Suprapubic skin (tissue), 4 donors: ENCODE data around the gene PFKFB2. TPM values are rescaled to one million over a fixed set of nuclear protein-coding genes. Genes with fewer than 3 reads are reported as not detected.

ENCODE experiments used
- DNase-seq, 2 donors: peaks; one replicate each; pipeline ENCODE4 v3.0.0-alpha.2; 2019; ENCODE audit warnings: low spot score in 2 of 2
- H3K27ac ChIP-seq: fragments of 200-600 bp; sonication (generic); one replicate; pipeline ENCODE4 v1.5.1; 2019
- H3K27me3 ChIP-seq: fragments of 200-600 bp; sonication (generic); one replicate; pipeline ENCODE4 v1.5.1; 2019
- H3K36me3 ChIP-seq: fragments of 200-600 bp; sonication (generic); one replicate; pipeline ENCODE4 v1.5.1; 2019
- H3K4me1 ChIP-seq: fragments of 200-600 bp; sonication (generic); one replicate; pipeline ENCODE4 v1.5.1; 2019
- H3K4me3 ChIP-seq: fragments of 200-600 bp; sonication (generic); one replicate; pipeline ENCODE4 v1.5.1; 2019; ENCODE audit warnings: mild to moderate bottlenecking
- H3K9me3 ChIP-seq: fragments of 200-600 bp; sonication (generic); one replicate; pipeline ENCODE4 v1.5.1; 2019
- EP300 ChIP-seq: sonication (generic); formaldehyde crosslinking; IDR thresholded peaks from one replicate; pipeline ENCODE4 v1.6.1; 2017; ENCODE audit warnings: antibody characterized with exemption
- POLR2A ChIP-seq, 2 donors: fragments of 450-650 bp; IDR thresholded peaks; one replicate each; pipeline ENCODE4 v1.6.1; 2017; ENCODE audit warnings: antibody characterized with exemption in 2 of 2, mild to moderate bottlenecking in 2 of 2, moderate library complexity in 2 of 2
- POLR2AphosphoS5 ChIP-seq, 3 donors: sonication (generic); formaldehyde crosslinking; IDR thresholded peaks; one replicate each; pipeline ENCODE4 v1.6.1; 2017; ENCODE audit warnings: antibody characterized with exemption in 3 of 3
- WGBS: methylation state at CpG from one replicate; pipeline ENCODE4 v1.1.5; 2018; 5-methylcytosine and 5-hydroxymethylcytosine counted together
- total RNA-seq, 4 donors: library from RNA; depleted of rRNA; stranded (reverse); fragments of >200 nt; gene quantifications; one replicate each; pipeline ENCODE4 v1.1.0, GENCODE V29; 2016
- TF ChIP-seq, protein P1 (sequence below), 2 donors: fragments of 200-600 bp in 1 of 2; fragments of 450-650 bp in 1 of 2; sonication (generic) in 1 of 2; IDR thresholded peaks; one replicate each; pipeline ENCODE4 v1.5.1; 2016 to 2019; ENCODE audit warnings: antibody characterized with exemption in 2 of 2, mild to moderate bottlenecking in 1 of 2, moderate library complexity in 1 of 2

The PFKFB2 gene
- total RNA-seq, 4 donors from 2014 or later = 11.8 to 33.1 (median 17.1) TPM

DNA sequence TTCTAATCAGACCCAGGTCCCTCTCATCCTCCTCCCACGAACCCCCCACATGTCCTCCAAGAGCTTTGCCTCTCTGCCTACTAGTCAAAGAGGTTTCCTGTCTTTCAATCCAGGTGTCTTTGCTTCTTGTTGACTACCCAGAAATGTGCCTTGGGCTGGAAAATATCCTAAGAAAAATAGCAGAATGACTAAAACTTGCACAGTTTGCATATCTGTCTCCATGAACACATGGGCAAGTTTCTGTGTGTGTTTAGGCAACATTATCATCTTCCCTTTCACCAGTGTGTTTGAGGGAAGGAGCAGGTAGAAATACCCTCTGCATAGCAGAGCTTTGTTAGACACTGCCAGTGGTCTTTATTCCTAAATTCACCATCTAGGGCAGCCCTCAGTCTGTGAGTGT, 22.1 kb upstream of the PFKFB2 start:
- DNase-seq = no peak
- Histone ChIP-seq H3K36me3 (no peaks in the 10 kb centered on the region), H3K9me3 (no peaks in the 10 kb centered on the region), H3K27me3 (no peaks in the 10 kb centered on the region), H3K4me1 (peaks cover 54% of the 10 kb centered on the region), H3K27ac (peak overlapping the region; percentile 93), H3K4me3 (peak overlapping the region; percentile 50)
- TF ChIP-seq, protein P1, sequence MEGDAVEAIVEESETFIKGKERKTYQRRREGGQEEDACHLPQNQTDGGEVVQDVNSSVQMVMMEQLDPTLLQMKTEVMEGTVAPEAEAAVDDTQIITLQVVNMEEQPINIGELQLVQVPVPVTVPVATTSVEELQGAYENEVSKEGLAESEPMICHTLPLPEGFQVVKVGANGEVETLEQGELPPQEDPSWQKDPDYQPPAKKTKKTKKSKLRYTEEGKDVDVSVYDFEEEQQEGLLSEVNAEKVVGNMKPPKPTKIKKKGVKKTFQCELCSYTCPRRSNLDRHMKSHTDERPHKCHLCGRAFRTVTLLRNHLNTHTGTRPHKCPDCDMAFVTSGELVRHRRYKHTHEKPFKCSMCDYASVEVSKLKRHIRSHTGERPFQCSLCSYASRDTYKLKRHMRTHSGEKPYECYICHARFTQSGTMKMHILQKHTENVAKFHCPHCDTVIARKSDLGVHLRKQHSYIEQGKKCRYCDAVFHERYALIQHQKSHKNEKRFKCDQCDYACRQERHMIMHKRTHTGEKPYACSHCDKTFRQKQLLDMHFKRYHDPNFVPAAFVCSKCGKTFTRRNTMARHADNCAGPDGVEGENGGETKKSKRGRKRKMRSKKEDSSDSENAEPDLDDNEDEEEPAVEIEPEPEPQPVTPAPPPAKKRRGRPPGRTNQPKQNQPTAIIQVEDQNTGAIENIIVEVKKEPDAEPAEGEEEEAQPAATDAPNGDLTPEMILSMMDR (IDR thresholded peaks at IDR 0.05) = no peak
- TF ChIP-seq POLR2AphosphoS5 (IDR thresholded peaks at IDR 0.05) (no peak), EP300 (no peak), POLR2A (IDR thresholded peaks at IDR 0.05) (no peak)
- 28% methylated on average over 1 of the region's 1 CpG for WGBS

DNA sequence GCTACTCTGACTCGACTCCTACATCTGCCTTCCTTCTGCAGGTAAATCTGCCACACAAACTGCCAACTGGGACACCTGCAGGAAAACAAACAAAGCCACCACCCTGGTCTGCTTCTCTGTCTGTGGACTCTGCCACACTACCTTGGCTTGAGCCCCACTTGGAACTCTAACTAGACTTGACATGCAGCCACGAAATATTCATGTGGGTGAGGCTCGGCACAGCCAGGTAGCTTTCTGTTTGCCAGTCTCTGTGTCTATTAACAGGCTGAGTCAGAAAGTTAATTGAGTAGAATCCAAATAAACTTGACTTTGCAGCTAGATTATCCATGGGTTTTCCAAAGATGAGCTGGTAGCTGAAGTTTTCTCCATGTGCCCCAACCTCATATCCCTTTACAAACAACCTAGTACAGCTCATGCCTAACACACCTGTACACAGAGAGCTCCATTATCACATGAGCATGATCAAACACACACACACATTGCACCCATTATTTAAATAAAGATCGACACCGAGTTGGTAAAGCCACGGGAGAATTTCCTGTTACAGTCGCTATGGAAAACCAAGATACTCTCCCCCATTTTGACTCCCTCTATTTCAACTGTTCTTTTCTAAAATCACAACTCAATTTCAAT, 21.3 kb upstream of the PFKFB2 start:
- no peak for DNase-seq
- H3K4me1 ChIP-seq = peaks cover 47% of the 10 kb centered on the region
- H3K9me3 ChIP-seq = no peaks in the 10 kb centered on the region
- no peak for TF ChIP-seq POLR2A (IDR thresholded peaks at IDR 0.05)
- TF ChIP-seq POLR2AphosphoS5 (IDR thresholded peaks at IDR 0.05) = no peak
- TF ChIP-seq, protein P1 (IDR thresholded peaks at IDR 0.05) = no peak
- no peak for TF ChIP-seq EP300
- H3K27ac ChIP-seq = peak overlapping the region; percentile 93
- no peaks in the 10 kb centered on the region for H3K36me3 ChIP-seq
- peak overlapping the region; percentile 50 for H3K4me3 ChIP-seq
- 49% methylated on average over 7 of the region's 7 CpGs for WGBS
- no peaks in the 10 kb centered on the region for H3K27me3 ChIP-seq

DNA sequence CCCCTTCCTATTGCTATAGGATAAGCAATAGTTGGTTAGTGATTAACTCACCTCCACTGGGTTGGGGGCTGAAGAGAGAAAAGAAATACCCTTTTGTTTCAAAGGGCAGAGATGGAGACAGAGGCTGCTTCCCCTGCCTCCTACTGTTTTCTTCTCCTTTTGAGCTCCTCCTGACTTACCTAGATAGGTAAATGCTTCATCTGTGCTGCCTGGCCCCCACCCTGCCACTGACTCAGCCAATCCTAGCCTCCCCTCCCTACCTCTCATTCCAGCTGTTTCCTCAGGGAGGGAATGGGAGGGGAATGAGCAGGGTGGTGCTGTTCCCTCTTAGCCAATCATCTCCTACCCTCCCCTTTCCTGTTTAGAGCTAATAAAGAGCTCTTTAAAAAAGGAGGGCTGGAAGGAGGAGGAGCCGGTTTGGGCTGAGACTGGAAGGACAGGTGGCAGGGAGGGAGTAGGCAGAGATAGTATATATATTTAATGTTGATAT, 20.5 kb upstream of the PFKFB2 start, which contains the start of gene C1orf116:
TSS of gene C1orf116 (minus strand) at position 229 of the 490 bp plus-strand sequence. CDS start 5,158 bp downstream, outside the sequence.
- Histone ChIP-seq H3K4me1 (peaks cover 40% of the 10 kb centered on the region), H3K4me3 (peak within 1 kb of the TSS; percentile 50), H3K9me3 (no peaks in the 10 kb centered on the region), H3K36me3 (no peaks in the 10 kb centered on the region), H3K27me3 (no peaks in the 10 kb centered on the region), H3K27ac (peak within 1 kb of the TSS; percentile 93)
- DNase-seq = no peak
- WGBS = 3% methylated on average over 1 of the region's 1 CpG
- TF ChIP-seq, protein P1 (IDR thresholded peaks at IDR 0.05) = no peak
- TF ChIP-seq POLR2A (IDR thresholded peaks at IDR 0.05) (peak in 1 of 2 donors; percentile 48), EP300 (no peak), POLR2AphosphoS5 (IDR thresholded peaks at IDR 0.05) (peak in 1 of 3 donors; percentile 23)

DNA sequence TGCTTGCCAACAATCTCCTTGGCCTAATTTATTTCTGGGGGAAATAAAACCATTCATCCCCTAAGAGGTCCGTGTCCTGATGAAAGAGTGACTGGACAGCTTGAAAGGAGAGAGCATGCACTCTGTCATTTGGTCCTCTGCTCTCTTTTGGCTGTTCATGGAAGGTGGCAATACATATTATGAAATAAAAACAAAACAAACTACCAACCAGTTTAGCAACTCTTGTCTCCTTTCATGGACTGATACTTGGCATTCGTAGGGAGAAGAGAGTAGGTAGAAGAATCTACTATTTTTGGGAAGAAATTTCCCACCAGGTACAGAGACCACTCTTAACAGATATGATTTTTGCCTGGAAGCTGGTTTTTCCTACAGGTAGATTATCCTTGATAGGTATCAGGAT, 19.8 kb upstream of the PFKFB2 start:
- DNase-seq = no peak
- H3K4me1 ChIP-seq = peaks cover 34% of the 10 kb centered on the region
- H3K36me3 ChIP-seq = no peaks in the 10 kb centered on the region
- H3K4me3 ChIP-seq = no peak overlapping the region
- TF ChIP-seq POLR2A (IDR thresholded peaks at IDR 0.05) = no peak
- TF ChIP-seq POLR2AphosphoS5 (IDR thresholded peaks at IDR 0.05) = no peak
- no peak for TF ChIP-seq EP300
- TF ChIP-seq, protein P1 (IDR thresholded peaks at IDR 0.05) = no peak
- H3K9me3 ChIP-seq = no peaks in the 10 kb centered on the region
- peak overlapping the region; percentile 93 for H3K27ac ChIP-seq
- 31% methylated on average over 2 of the region's 2 CpGs for WGBS
- H3K27me3 ChIP-seq = no peaks in the 10 kb centered on the region

DNA sequence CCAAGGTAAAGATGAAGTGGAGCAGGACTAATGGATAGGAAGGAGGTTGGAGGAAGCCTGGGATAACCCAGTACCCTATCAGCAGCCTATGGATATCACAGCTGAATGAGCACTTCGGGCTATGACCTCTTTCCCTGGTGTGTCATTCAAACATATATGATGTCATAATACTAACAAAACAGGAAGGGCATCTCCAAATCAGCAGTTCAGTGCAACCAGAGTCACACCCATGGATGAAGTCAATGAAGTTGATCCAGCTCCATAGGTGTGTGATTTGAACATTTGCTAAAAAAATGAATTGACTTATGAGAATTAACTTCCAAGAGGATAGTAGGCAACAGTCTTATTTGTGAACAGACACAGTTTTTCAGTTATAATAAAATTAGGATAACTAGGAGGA, 18.9 kb upstream of the PFKFB2 start:
- Histone ChIP-seq H3K27me3 (no peaks in the 10 kb centered on the region), H3K36me3 (no peaks in the 10 kb centered on the region), H3K4me3 (no peak overlapping the region), H3K27ac (peak overlapping the region; percentile 93), H3K9me3 (no peaks in the 10 kb centered on the region), H3K4me1 (peaks cover 31% of the 10 kb centered on the region)
- DNase-seq = no peak
- WGBS = 54% methylated on average over 1 of the region's 1 CpG
- TF ChIP-seq POLR2AphosphoS5 (IDR thresholded peaks at IDR 0.05) (no peak), POLR2A (IDR thresholded peaks at IDR 0.05) (no peak), EP300 (no peak)
- TF ChIP-seq, protein P1 (IDR thresholded peaks at IDR 0.05) = no peak
